Lung (tissue), 12 donors: ENCODE measurements around the gene VEGFC. TPM values are rescaled to one million over a fixed set of nuclear protein-coding genes. Genes with fewer than 3 reads are reported as not detected.

ENCODE experiments used
- ATAC-seq: fragments of 200-7000 bp; cut with Tn5 transposase; one replicate; pipeline ENCODE4 v1.9.1; 2020; ENCODE audit warnings: moderate number of reproducible peaks; ENCODE audit not compliant: insufficient read depth, low FRiP score
- DNase-seq, 3 donors: peaks; one replicate each; pipeline ENCODE4 v3.0.0-alpha.2; 2013 to 2017
- H3K27ac ChIP-seq, 2 donors: one replicate each; pipeline ENCODE4 v1.5.1; 2013; ENCODE audit warnings: mild to moderate bottlenecking in 2 of 2, moderate library complexity in 2 of 2, control low read depth in 1 of 2, inconsistent platforms in 1 of 2, low read depth in 1 of 2, low read length in 1 of 2
- H3K27me3 ChIP-seq, 3 donors: one replicate each; pipeline ENCODE4 v1.5.1; 2013; ENCODE audit warnings: low read length in 2 of 3; ENCODE audit not compliant: control insufficient read depth in 3 of 3, insufficient read depth in 3 of 3
- H3K36me3 ChIP-seq, 4 donors: one replicate each; pipeline ENCODE4 v1.5.1; 2013; ENCODE audit warnings: low read length in 4 of 4, mild to moderate bottlenecking in 1 of 4, moderate library complexity in 1 of 4; ENCODE audit not compliant: control insufficient read depth in 4 of 4, insufficient read depth in 4 of 4
- H3K4me1 ChIP-seq, 5 donors: one replicate each; pipeline ENCODE4 v1.5.1; 2013; ENCODE audit warnings: low read length in 5 of 5, mild to moderate bottlenecking in 2 of 5, moderate library complexity in 1 of 5; ENCODE audit not compliant: control insufficient read depth in 5 of 5, insufficient read depth in 5 of 5
- H3K4me3 ChIP-seq: one replicate; pipeline ENCODE4 v1.5.1; 2013; ENCODE audit warnings: mild to moderate bottlenecking, control low read depth, moderate library complexity
- H3K9ac ChIP-seq, 2 donors: one replicate each; pipeline ENCODE4 v1.5.1; 2013; ENCODE audit warnings: low read length in 2 of 2, control low read depth in 1 of 2; ENCODE audit not compliant: insufficient read depth in 1 of 2
- H3K9me3 ChIP-seq, 4 donors: one replicate each; pipeline ENCODE4 v1.5.1; 2013; ENCODE audit warnings: low read length in 3 of 4, mild to moderate bottlenecking in 1 of 4, moderate library complexity in 1 of 4; ENCODE audit not compliant: control insufficient read depth in 4 of 4, insufficient read depth in 3 of 4
- CTCF ChIP-seq: IDR thresholded peaks from 2 replicates; pipeline ENCODE4 v1.5.1; 2012; ENCODE audit warnings: mild to moderate bottlenecking; ENCODE audit errors: control extremely low read depth, extremely low read depth
- WGBS, 2 donors: extraction: QIAGEN DNeasy Blood & Tissue Kit; methylation state at CpG; one replicate each; pipeline ENCODE4 v1.1.7; 2013; 5-methylcytosine and 5-hydroxymethylcytosine counted together
- polyA plus RNA-seq, 2 donors: library from polyadenylated mRNA; stranded (reverse); fragments of 200-250 nt; gene quantifications; one replicate each; pipeline ENCODE4 v1.2.1, GENCODE V29; 2013
- total RNA-seq, 2 donors: library from RNA; depleted of rRNA in 1 of 2; stranded (reverse); fragments of >200 nt in 1 of 2; gene quantifications; one replicate each; pipeline ENCODE4 v1.2.1, GENCODE V29; 2014 to 2021
- donor health status: control.
- donor health status: control.
- donor health status: Bipolar disorder and iron deficiency.
- donor health status: healthy.
- donor health status: DM: yes; HTN: yes; CAD: no.

VEGFC gene
- total and polyA plus RNA-seq, 4 donors: 4.4 to 22.5 (median 11.1) TPM

- DNase-seq (no peak), ATAC-seq (no peak)
- Histone ChIP-seq H3K27ac (no peak overlapping the region), H3K9ac (no peak overlapping the region), H3K9me3 (peaks cover 0 to 1% (median 0%) of the 10 kb centered on the region in 4 donors), H3K4me1 (peaks cover 0 to 8% (median 0%) of the 10 kb centered on the region in 5 donors), H3K4me3 (no peak overlapping the region), H3K36me3 (no peaks in the 10 kb centered on the region), H3K27me3 (no peaks in the 10 kb centered on the region)
- no peak for TF ChIP-seq CTCF
- WGBS, 2 donors: 78 to 79% methylated on average over 8 of the region's 8 CpGs
Observed at GRCh38 chr4:176645246-176645960, 147.3 kb downstream of the VEGFC start.

GRCh38 chr4:176642472-176642871 is 150.2 kb downstream of the VEGFC start:
- H3K4me1 ChIP-seq: peaks cover 0 to 8% (median 0%) of the 10 kb centered on the region in 5 donors
- no peaks in the 10 kb centered on the region for H3K27me3 ChIP-seq
- no peak for ATAC-seq
- 68 to 72% methylated on average over 2 of the region's 2 CpGs for WGBS, 2 donors
- no peak overlapping the region for H3K4me3 ChIP-seq
- H3K9me3 ChIP-seq: peaks cover 0 to 1% (median 0%) of the 10 kb centered on the region in 4 donors
- no peak overlapping the region for H3K27ac ChIP-seq
- H3K9ac ChIP-seq: no peak overlapping the region
- H3K36me3 ChIP-seq: no peaks in the 10 kb centered on the region
- DNase-seq: no peak
- no peak for TF ChIP-seq CTCF

- Histone ChIP-seq H3K9ac (no peak overlapping the region), H3K27me3 (no peaks in the 10 kb centered on the region), H3K9me3 (peaks cover 0 to 1% (median 0%) of the 10 kb centered on the region in 4 donors), H3K36me3 (no peaks in the 10 kb centered on the region), H3K4me3 (no peak overlapping the region), H3K27ac (no peak overlapping the region), H3K4me1 (peaks cover 0 to 8% (median 0%) of the 10 kb centered on the region in 5 donors)
- DNase-seq (peak in 1 of 3 donors; percentile 16), ATAC-seq (no peak)
- no peak for TF ChIP-seq CTCF
- 85 to 90% methylated on average over 3 of the region's 3 CpGs for WGBS, 2 donors
Observed at GRCh38 chr4:176641237-176641636, 151.5 kb downstream of the VEGFC start.
